ENCODE data around the gene FAM171A1.
"Not testable (repeated sequence)": the region's sequence is repeated elsewhere in the genome, so short reads cannot be mapped to it uniquely, and the experiment has no call there.

Gene FAM171A1

DNA sequence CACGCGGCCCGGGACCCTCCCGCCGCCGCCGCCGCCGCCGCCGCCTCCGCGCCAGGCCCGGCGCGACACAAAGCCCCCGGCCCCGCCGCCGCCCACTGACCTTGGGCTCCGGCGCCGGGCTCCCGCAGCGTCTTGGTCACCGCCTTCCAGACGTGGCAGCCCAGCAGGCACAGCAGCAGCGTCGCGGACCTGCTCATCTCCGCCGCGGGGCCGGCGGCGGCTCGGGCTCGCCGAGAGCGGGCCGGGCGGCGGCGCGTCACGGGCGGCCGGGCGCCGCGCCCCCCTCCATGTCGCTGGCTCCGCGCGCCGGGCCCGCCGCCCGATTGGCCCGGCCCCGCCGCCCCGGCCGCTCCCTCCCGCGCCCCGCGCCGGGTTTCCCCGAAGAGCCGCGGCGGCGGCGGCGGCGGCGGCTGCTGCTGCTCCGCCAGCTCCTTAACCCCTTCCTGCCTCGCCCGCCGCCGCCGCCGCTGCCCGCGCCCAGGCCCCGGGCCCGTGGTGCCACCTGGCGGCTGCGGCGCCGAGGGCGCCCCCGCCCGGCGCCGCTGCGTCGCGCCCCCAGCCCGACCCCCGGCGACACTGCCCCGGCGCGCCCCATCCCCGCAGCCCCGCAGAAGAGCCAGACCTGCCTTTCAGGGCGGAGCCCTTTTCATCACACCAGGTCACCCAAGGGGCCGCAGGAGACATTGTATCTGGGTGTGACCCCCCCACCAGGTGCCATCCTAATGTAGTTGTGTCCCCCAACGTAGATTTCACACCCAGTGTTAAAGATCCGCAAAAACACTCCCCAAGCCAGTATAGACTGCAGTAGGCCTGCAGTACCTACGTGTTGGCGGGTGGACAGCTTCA, at the start of gene FAM171A1:
Gene FAM171A1 (minus strand): TSS at position 434 of the 846 bp plus-strand sequence. CDS start 237 bp downstream, at position 197.
- peak; percentile 47 for DNase-seq (ENCODE audit: low read depth)

DNA sequence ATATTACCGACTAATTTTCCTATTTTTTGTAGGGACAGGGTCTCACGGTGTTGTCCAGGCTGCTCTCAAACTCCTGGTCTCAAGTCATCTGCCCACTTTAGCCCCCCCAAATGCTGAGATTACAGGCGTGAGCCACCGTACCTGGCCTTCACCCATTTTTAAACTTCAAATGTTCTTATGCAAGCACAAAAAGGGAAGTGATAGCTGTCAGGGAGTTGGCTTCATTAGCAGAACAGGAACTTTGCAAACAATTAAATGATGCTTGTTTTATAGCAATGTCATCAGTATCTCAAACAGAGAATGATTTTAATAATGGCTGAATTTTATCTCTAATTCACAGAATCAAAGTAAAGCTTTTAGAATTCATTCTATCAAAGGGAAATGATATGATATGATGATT, 49.8 kb upstream of the FAM171A1 start:
- DNase-seq (ENCODE audit: low read depth): no peak

- no peak for DNase-seq (ENCODE audit: low read depth)
These were observed 48.3 kb upstream of the FAM171A1 start for GRCh38 chr10:15419279-15419874.

GRCh38 chr10:15416034-15416433, 44.9 kb upstream of the FAM171A1 start:
- DNase-seq (ENCODE audit: low read depth): no peak

DNA sequence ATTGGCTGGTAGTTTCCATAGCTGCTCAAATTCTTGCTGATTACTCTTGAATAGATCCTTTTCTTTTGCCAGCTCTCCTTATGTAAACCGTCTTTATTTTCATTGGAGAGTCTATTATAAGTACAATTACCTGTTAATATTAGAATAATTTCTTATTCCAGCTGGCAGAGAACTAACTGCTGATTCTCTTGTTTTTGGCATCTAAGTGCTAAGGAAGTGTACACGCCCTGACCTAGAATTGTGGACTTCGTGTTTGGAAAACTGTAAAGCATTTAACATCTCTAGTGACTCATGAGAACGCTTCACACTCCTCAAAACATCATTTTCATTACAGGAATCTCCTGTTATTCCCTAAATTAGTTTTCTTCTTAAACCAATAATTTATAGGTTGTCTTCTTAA, 39.9 kb upstream of the FAM171A1 start:
- DNase-seq (ENCODE audit: low read depth): no peak

DNA sequence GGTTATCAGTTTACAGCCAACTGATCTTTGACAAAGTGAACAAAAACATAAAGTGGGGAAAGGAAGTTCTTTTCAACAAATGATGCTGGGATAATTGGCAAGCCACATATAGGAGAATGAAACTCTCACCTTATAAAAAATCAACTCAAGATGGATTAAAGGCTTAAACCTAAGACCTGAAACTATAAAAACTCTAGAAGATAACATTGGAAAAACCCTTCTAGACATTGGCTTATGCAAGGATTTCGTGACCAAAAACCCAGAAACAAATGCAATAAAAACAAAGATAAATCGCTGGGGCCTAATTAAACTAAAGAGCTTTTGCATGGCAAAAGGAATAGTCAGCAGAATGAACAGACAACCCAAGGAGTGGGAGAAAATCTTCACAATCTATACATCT, 38.3 kb upstream of the FAM171A1 start:
- DNase-seq (ENCODE audit: low read depth): not testable (repeated sequence)

GRCh38 chr10:15408557-15408956, 37.5 kb upstream of the FAM171A1 start:
- no peak for DNase-seq (ENCODE audit: low read depth)

DNA sequence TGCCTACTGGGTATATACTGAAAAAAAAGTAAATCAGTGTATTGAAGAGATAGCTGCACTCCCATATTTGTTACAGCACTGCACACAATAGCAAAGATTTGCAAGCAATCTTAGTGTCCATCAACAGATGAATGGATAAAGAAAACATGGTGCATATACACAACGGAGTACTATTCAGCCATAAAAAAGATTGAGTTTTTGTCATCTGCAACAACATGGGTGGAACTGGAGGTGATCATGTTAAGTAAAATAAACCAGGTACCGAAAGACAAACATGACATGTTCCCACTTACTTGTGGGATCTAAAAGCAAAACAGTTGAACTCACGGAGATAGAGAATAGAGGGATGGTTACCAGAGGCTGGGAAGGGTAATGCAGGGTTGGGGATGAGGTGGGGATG, 34.2 kb upstream of the FAM171A1 start:
- DNase-seq (ENCODE audit: low read depth): no peak

DNA sequence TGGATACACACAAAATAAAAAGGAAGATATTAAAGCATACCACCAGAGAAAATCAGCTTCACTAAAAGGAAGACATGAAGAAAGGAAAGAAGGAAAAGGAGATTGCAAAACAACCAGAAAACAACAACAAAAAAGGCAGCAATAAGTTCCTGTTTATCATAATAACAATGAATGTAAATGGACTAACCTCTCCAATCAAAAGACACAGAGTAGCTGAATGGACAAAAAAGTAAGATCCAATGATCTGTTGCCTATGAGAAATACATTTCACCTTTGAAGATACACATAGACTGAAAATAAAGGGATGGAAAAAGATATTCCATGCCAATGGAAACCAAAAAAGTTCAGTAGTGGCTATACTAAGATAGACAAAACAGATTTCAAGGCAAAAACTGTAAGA, 30.3 kb upstream of the FAM171A1 start:
- no peak for DNase-seq (ENCODE audit: low read depth)

DNA sequence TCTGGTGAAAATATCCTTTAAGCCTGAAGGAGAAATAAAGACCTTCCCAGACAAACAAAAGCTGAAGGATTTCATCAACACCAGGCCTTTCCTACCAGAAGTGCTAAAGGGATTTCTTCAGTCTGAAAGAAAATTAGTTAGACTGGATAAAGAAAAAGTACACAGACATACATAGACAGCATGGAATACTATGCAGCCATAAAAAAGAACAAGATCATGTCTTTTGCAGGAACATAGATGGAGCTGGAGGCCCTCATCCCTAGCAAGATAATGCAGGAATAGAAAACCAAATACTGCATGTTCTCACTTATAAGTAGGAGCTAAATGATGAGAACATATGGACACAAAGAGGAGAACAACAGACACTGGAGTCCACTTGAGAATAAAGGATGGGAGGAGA, 29.4 kb upstream of the FAM171A1 start:
- not testable (repeated sequence) for DNase-seq (ENCODE audit: low read depth)

DNA sequence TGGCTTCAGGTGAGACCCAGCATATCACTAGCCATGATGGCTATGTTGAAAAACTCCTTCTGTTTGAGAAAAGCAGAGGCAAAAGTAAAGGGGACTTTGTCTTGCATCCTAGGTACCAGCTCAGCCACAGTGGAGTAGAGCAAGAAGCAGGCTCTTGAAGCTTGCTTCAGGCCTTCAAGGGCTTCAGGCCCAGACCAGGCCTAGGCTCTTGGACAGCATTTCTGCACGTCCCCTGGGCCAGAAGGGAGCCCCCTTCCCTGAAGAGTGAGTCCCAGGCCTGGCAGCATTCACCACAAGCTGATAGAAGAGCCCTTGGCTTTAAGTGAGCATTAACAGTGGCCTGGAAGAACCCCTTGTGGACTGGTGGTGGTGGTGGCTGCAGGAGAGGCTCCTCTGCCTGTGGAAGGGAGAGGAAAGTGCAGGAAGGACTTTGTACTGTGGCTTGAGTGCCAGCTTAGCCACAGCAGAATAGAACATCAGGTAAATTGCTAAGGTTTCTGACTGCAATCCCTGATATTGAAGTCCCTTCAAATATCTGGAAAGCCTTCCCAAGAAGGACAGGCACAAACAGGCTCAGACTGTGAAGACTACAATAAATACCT, 28.1 kb upstream of the FAM171A1 start:
- DNase-seq (ENCODE audit: low read depth): no peak

- no peak for DNase-seq (ENCODE audit: low read depth)
These were observed 24.8 kb upstream of the FAM171A1 start for GRCh38 chr10:15395935-15396334.

DNA sequence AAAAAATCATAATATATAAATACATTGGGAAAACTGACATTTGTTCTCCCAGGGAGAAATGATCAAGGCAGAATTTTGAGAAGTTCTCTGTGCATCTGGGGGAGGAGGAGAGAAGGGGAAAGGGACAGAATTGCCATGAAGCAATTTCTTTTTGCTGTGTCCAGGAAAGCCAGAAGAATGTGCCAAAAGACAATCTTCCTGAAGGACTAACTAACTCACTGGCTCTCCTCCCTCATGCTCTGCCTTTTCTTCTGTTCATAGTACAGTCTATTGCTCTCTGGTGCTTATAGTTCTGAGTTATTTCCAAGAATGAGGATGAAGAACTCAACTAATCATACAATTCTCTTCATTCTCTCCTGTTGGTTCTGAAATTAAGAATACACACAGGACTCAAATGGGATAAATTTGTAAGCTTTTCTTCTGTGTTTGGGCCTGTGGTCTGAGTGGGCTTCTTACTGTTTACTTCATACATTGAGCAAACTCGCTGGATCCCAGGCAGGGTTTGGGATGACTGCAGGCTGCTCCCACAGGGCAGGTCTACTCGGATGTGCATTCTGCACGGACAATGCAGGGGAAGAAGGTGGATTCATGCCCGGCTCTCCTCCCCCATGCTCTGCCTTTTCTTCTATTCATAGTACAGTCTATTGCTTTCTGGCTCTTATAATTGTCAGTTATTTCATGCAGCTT, 22.2 kb upstream of the FAM171A1 start:
- DNase-seq (ENCODE audit: low read depth): no peak

DNA sequence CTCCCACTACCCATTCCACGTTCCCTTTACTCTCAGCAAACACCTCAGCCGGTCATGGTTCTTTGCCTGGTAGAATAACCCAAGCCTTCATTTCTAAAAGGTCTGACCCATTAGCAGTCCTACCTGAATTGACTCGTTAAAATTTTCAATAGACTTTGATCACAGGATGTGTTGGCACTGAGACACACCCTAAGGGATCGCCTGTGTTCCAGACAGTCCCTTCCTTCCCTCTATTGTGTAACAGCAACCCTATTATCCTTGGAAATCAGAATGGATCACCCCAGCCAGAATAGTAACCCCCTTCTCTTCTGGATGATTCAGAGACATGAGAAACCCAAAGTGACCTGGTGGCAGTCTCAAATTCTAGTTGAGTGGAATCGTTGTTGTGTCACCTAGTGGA, 20.4 kb upstream of the FAM171A1 start:
- DNase-seq (ENCODE audit: low read depth): no peak

- not testable (repeated sequence) for DNase-seq (ENCODE audit: low read depth)
These were observed 17.1 kb upstream of the FAM171A1 start for GRCh38 chr10:15388172-15388571.

DNA sequence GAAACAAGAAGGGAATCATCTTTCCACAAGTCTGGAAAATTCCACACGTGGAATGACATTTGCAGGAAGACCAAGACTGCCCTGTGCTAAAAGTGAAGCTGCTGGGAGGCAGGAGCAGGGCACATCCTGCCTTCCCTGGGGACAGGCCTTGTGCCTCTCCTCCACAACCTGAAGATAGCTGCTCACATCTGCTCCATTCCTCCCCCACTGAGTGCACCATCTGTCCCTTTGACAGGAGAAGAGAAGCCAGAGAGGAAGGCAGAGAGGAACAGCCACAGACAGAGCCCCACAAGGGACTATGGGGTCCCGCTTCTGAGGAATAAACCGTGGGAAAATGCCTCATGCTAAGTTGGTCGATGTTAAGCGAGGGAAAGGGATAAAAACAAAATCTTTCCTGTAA, 15.9 kb upstream of the FAM171A1 start:
- DNase-seq (ENCODE audit: low read depth): no peak

DNA sequence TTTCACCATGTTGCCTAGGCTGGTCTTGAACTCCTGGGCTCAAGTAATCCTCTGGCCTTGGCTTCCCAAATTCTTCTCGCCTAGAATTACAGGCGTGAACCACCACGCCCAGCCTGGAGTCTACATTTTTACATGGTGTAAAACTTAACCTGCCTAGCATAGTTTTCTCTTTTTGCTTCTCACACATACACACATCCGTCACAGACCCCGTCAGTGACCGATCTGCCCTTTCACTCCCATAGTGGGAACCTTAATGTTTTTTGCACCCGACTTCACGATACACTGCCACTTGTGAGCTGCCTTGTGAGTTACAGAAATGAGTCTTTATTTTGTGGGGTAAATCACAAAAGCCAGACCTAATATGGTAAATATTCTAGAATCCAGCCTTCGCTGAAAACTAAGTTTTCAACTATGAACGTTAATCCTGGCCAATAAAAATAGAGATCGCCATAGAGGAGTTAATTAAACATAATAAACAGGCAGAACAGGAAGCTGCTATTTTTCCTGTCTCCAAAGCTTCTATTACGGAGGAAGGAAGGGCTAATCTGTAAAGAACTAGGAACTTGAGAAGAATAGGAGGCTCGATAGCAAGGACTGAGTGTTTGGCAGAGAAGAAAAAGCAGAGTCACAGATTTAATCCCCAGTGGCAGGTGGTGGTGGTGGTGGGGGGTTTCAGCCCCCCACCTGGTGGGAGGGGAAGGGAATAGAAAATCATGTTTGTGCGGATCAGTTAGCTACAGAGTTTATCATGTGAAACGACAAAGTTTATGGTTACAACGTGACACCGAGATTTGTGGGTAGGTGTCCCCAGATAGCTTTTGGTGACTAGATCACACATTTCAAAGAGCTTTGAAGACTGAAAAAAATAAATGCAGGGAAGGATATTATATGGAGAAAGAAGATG, 14.7 kb upstream of the FAM171A1 start:
- no peak for DNase-seq (ENCODE audit: low read depth)

DNA sequence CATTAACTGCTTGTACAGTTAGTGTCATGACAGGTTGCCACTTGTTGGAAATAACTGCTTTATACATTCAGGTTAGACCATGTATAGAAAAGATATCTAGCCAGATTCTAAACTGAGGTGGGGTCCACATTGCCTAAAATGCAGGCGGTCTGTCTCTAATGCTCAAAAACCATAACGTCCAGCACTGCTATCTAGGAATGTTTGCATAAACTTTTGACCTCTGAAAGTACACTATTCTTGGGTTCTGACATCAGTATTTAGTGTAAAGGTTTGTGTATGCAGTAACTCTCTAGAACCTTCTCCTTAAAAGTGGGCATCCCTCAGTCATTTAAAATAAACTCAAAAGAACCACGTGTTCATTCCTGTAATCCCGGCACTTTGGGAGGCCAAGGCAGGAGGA, 10.3 kb upstream of the FAM171A1 start:
- DNase-seq (ENCODE audit: low read depth): no peak

GRCh38 chr10:15379078-15379477, 8.0 kb upstream of the FAM171A1 start:
- DNase-seq (ENCODE audit: low read depth): no peak

- DNase-seq (ENCODE audit: low read depth): no peak
These were observed 7.5 kb upstream of the FAM171A1 start for GRCh38 chr10:15378569-15378968.

DNA sequence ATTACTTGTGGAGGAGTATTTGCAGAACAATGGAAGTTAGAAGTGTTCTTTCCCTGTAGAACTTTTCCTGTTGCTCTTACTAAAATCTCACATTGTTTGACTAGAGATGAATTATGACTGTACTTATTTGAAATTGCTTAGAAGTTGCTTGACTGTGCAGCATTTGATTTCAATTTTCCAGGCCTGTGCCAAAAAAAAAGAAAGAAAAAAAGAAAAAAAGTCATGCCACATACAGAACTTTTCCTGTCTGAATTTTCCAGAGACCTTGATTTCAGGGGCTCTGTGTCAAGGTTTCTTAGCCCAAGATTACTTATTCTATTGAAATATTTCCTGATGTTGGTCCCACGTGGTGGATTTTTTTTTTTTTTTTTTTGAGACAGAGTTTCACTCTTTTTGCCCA, 3.5 kb upstream of the FAM171A1 start:
- DNase-seq (ENCODE audit: low read depth): no peak

- no peak for DNase-seq (ENCODE audit: low read depth)
These were observed 3.1 kb upstream of the FAM171A1 start for GRCh38 chr10:15374156-15374555.

All from activated T-helper 1 cell treated with Interleukin-2 at 50 U/mL for 16 hours (primary cell).